GM12878 (cell line): ENCODE results near the gene ADGRE3.

ENCODE experiments used
- POLR2A ChIP-seq: IDR thresholded peaks from 2 replicates; pipeline ENCODE4 v1.6.1; 2011; ENCODE audit warnings: low read depth, mild to moderate bottlenecking, low read length
- SREBF1 ChIP-seq: IDR thresholded peaks from 2 replicates; pipeline ENCODE4 v1.6.1; 2012; ENCODE audit warnings: mild to moderate bottlenecking, low read length
- ZNF274 ChIP-seq: IDR thresholded peaks from one replicate; pipeline ENCODE4 v1.8.0; 2011; ENCODE audit not compliant: insufficient read length, insufficient read depth

GRCh38 chr19:14694641-14695266 is 20.1 kb upstream of the ADGRE3 start:
- TF ChIP-seq POLR2A = no peak
- TF ChIP-seq ZNF274 = no peak
- no peak for TF ChIP-seq SREBF1
